GM03348 (cell line): Measurements from ENCODE around the gene EDDM3A.

Experiments
- DNase-seq: peaks from one replicate; pipeline ENCODE4 v3.0.0; 2012; ENCODE audit warnings: low spot score

Gene EDDM3A

GRCh38 chr14:20789230-20789813 lies 43.6 kb downstream of the EDDM3A start:
- no peak for DNase-seq

GRCh38 chr14:20790464-20791116 lies 44.9 kb downstream of the EDDM3A start:
- no peak for DNase-seq

GRCh38 chr14:20791187-20791586 lies 45.5 kb downstream of the EDDM3A start:
- DNase-seq, result no peak

GRCh38 chr14:20791597-20791996 lies 45.9 kb downstream of the EDDM3A start:
- no peak for DNase-seq

GRCh38 chr14:20792556-20792955 lies 46.9 kb downstream of the EDDM3A start:
- no peak for DNase-seq

- no peak for DNase-seq
Measured at GRCh38 chr14:20794644-20795369, 49.1 kb downstream of the EDDM3A start.

GRCh38 chr14:20797164-20797563 lies 51.5 kb downstream of the EDDM3A start:
- DNase-seq, result no peak
